Left ventricle myocardium superior (tissue), 1 donor: ENCODE results near the gene CYTH4. TPM values are rescaled to one million over a fixed set of nuclear protein-coding genes. Genes with fewer than 3 reads are reported as not detected.

Experiments used
- ATAC-seq: fragments of 200-7000 bp; cut with Tn5 transposase; one replicate; pipeline ENCODE4 v1.9.1; 2020; ENCODE audit warnings: mild to moderate bottlenecking, moderate library complexity
- DNase-seq: peaks from one replicate; pipeline ENCODE4 v3.0.0-alpha.2; 2020
- intact Hi-C: fragments of 100-400 bp; cut with micrococcal nuclease; formaldehyde crosslinking; loops from one replicate; pipeline ENCODE4 v1.11.0; 2022
- total RNA-seq: library from RNA; stranded (reverse); fragmentation: NEBNext Ultra II Directional; extraction: Animal tissue kit (Norgen Biotek cat#: 25700); gene quantifications from one replicate; pipeline ENCODE4 v1.2.1, GENCODE V29; 2021
- donor health status: DM: no; HTN: yes; CAD: no; lungs with severe emphysema.

Gene CYTH4
- total RNA-seq, 1 donor from 2014 or later, result 6.2 TPM

- no peak for ATAC-seq
- intact Hi-C loops, result no loop called here
- DNase-seq, result no peak
Measured at GRCh38 chr22:37302674-37303555, 20.6 kb downstream of the CYTH4 start.

- intact Hi-C loops, result no loop called here
- DNase-seq, result no peak
- ATAC-seq, result no peak
Measured at GRCh38 chr22:37303821-37304274, 21.5 kb downstream of the CYTH4 start.

DNA sequence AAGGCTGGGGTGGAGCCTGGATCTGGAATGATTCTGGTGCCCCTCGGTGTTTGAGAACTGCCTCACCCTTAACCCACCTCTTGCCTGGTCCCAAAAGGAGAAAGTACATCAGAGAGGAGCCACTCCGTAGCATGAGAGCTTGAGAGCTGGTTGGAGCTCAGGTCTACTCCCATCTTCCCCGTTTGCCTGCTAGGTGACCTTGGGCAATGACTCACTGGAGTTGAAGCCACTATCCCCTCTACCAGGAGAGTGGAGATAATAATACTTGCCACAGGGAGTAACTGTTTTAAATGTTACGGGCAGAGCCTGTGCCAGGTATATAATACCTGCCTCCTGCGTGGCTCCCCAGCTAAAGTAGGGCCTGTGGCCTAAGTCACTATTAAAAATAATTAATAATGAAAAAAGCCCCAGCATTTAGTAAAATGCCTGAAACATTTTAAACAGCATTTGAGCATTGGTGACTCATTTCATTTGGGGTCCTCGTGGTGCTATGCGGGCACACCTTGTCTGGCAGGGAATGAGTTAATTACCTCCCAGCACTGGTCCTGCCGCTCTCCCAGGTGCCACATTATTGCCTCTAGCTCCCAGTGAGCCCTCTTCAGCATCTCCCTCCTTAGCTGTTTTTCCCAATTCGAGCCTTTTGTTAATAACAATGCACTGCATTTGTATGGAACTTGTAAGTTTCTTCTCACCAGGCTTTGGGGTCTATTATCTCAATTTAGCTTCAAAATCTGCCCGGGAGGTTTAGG lies 22.5 kb downstream of the CYTH4 start:
- ATAC-seq (no peak), DNase-seq (no peak)
- intact Hi-C loops, result no loop called here

DNA sequence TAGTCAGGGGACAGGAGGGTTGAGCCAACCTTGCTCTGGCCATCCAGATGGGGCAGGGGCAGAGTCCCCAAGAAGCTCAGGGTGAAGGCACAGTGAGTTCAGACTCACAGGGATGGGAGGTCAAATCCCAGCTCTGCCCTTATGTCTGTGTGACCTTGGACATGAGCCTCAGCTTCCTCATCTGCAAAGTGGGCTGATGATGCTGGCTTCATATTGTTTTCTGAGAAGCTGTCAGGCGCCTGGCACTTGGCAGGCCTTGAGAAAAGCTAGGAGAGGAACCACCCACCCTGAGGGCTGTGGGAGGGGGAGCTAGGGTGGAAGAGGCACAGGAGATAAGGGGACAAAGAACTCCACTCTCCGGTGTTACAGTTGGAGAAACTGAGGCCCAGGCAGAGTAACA lies 23.6 kb downstream of the CYTH4 start:
- ATAC-seq, result no peak
- intact Hi-C loops, result no loop called here
- no peak for DNase-seq

DNA sequence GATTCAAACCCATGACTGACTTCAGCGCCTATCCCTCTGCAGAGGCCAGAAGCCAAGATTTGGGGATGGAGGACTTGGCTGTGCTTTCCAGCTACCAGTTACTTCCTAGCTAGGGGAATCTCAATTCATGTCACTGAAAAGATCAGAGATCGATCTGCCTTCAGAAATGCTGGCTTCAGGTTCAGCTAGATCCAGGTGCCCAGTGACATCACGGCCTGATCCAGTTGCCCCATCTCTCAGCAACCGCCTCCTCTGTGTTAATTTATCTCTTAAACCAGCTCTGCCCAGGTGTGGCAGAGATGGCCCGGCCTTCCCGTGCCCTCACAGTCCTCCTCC lies 24.2 kb downstream of the CYTH4 start:
- intact Hi-C loops, result no loop called here
- DNase-seq (no peak), ATAC-seq (no peak)

DNA sequence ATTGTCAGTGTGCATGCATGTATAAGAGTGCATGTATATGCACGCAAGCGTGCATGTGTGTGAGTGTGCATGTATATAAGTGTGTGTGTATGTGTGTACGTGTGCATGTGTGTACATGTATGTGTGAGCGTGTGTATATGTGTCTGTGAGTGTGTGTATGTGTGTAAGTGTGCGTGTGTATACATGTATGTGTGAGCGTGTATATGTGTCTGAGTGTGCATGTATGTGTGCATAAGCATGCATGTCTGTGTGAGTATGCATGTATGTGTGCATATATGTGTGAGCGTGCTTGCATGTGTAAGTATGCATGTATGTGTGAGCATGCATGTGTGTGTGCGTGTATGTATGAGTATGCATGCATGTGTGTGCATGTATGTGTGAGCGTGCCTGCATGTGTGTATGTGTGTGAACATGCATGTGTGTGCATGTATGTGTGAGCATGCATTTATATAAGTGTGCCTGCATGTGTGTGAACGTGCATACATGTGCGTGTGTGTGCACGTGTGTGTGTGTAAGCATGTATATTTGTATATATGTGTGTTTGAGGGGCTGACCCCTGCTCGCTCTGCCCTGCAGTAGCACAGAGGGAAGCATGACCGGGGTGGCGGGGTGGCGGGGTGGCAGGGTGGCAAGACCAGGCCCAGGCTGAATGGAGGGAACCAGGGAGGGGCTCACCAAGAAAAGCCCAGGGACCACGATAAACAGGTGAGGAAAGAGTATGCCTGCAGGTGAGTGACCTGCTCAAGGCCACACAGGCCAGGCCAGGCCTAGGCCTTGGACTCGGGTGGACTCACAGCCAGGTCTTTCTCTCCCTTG lies 26.3 kb downstream of the CYTH4 start:
- intact Hi-C loops, result no loop called here
- no peak for ATAC-seq
- no peak for DNase-seq

- intact Hi-C loops, result no loop called here
- ATAC-seq (no peak), DNase-seq (no peak)
Measured at GRCh38 chr22:37309211-37310074, 27.1 kb downstream of the CYTH4 start.

- no peak for DNase-seq
Measured at GRCh38 chr22:37310075-37310606, 27.8 kb downstream of the CYTH4 start.

DNA sequence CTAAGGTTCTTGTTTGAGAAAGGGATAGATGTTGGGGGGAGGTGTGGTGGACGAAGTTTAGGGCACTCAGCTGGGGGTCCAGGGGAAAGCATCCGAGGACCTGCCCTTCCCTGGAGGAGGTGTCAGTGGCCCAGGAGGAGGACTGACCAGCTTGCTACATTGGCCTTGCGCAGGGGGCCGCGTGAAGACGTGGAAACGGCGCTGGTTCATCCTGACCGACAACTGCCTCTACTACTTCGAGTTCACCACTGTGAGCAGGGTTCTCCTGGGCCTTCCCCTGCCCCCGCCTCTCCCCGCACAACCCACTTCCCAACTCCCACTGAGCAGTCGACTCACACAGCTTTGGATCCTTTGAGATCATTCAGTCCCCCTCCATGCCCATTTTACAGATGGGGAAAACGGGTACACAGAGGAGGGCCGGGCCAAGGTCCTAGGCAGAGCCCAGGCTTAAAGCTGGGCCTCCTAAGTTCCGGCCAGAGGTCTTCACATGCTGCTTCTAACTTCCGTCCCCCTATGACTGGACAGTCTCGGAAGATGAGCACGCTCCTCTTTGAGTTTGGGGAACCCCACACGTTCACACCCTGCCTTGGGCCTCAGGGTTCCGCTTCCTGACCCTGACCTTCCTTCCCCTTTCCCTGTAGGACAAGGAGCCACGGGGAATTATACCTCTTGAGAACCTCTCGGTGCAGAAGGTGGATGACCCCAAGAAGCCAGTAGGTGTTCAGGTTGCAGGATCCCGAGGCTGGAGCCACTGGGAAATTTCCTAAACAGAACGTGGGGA lies 28.7 kb downstream of the CYTH4 start:
- intact Hi-C loops, result no loop called here
- no peak for DNase-seq
- peak; percentile 5 for ATAC-seq

More at GRCh38 chr22:37310075-37310606, 27.8 kb downstream of the CYTH4 start:
- ATAC-seq, result no peak
- intact Hi-C loops, result no loop called here

- no peak for DNase-seq
- no peak for ATAC-seq
- intact Hi-C loops, result no loop called here
Measured at GRCh38 chr22:37311761-37312312, 29.5 kb downstream of the CYTH4 start.

GRCh38 chr22:37312549-37313183 lies 30.4 kb downstream of the CYTH4 start:
- DNase-seq (no peak), ATAC-seq (no peak)
- intact Hi-C loops, result no loop called here

DNA sequence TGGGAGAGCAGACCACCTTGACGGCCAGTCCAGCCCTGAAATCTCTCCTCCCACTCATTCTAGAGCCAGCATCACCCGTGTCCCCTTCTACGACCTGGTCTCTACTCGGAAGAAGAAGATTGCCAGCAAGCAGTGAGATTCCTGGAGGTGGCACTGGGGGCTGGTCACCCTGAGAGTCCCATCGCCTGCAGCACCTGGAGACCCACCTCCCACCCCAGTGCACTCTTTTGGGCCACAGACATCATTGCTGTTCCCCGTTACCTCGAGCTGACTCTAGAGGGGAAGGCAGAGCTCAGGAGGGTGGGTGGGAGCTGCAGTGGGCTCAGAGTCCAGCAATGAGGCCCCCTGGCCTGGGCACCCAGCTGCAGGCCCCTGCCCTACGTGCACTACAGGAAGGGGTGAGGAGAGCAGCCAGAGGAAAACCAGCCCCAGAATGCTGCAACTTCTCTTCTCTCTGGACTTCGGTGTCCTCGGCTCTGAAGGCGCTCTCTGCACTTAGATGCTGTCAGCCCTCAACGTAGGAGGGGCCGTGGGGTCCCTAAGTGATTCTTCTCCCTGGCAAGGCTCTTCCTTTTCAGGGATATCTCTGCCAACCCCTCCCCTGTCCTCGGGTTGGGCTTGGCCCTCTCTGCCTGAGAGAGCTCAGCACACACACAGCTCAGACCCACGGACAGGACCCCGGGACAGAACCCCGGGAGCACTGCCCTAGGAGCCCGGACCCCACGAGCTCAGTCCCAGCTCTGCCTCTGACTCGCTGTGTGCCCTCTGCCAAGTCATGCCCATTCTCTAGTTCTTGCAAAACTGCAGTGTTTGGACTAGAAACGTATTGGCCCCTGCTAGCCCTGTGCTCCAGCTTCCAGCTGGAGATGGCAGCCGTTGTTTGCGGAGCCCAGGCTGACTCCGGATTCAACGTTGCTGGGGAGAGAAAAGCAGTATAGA lies 31.3 kb downstream of the CYTH4 start:
- intact Hi-C loops, result no loop called here
- DNase-seq (no peak), ATAC-seq (no peak)

DNA sequence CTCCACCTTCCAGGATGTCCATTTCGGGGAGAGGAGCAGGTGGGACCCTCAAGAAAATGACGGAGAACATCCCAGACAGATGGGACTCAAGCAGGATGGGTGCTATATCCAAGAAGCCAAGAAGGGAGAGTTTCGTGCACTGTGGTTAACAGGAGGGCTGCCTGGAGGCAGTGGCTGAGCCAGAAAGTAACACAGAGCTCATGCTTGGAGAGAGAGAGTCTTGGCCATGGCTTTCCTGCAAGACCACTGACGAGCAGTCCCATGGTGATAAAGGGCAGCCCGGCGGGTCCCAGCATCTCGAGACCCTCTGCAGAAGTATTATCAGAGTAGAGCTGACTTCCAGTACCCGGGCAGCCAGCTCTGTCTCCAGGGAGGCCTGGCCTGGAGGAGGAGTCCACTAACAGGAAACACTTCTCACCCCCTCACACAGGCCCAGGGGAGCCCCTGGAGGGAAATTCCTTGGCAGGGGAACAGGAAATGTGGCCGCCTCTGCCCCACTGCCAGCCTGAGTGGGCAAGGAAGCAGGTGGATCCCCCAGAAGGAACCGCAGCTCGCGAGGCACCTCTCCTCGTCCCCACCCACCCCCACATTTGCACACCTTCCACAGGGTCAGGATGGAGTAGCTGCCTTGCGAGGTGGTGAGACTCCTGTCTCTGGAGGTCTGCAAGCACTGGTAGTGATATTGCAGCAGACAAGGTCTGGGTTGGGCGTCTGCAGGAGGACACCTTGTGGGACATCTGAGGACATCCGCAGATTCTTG lies 32.2 kb downstream of the CYTH4 start:
- DNase-seq (no peak), ATAC-seq (no peak)
- intact Hi-C loops, result no loop called here

GRCh38 chr22:37316405-37316804 lies 34.1 kb downstream of the CYTH4 start:
- intact Hi-C loops, result no loop called here
- no peak for DNase-seq
- ATAC-seq, result no peak

GRCh38 chr22:37316875-37317371 lies 34.6 kb downstream of the CYTH4 start:
- DNase-seq (peak; percentile 72), ATAC-seq (peak; percentile 87)
- intact Hi-C loops, result no loop called here
